D721Med (cell line): ENCODE measurements around the gene FDXR.

Experiments used
- DNase-seq: peaks from one replicate; pipeline ENCODE4 v3.0.0; 2011; ENCODE audit warnings: low spot score; ENCODE audit not compliant: insufficient read length
- FAIRE-seq: peaks from 2 replicates; lab custom pipeline; 2011; peaks lifted over from hg19 to GRCh38; lab: Jason Lieb, UNC
- TF ChIP-seq, protein P1 (sequence below): IDR thresholded peaks from 2 replicates; pipeline ENCODE4 v1.5.1; 2012; ENCODE audit warnings: mild to moderate bottlenecking, control low read depth; ENCODE audit not compliant: insufficient read depth; ENCODE audit errors: missing control alignments

FDXR gene

DNA sequence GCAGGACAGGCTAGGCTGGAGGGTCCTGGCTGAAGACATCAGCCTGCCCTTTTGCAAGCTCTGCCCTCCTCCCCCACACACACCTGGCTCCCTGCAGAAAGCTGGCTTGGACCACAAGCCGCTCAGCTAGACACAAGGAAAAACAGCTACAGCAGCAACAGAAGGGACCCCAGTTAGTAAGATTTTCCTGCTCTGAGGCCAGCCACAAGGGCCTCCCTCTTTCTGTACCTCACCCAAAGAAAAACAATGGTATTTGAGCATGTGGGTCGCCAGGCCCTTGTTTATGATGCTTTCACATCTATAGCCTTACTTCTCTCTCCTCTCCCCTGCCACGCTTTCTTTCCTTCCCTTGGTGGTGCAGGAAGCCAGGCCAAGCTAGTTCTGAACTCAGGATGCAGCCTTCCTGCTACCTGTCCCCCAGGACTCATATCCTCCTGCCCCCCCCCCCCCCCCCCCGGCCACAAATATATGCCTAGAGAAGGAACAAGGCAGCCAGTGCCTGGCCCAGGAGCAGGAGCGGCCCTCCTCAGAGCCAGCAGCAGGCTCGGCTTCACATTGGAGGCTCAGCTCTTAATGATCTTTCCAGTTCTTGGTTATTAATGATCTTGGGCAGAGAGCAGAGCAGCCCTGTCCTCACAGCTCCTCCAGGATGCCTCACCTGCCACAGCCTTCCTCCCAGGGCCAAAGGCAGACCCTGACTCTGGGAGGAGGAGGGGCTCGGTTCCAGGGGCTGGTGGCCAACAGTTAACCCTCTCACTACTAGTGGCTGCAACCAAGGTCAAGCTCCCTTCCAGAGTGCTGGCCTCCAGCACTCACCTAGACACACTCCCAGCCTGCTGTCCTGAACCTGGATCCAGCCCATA is 32.6 kb downstream of the FDXR start:
- no peak for DNase-seq
- FAIRE-seq, result no peak
- TF ChIP-seq, protein P1, sequence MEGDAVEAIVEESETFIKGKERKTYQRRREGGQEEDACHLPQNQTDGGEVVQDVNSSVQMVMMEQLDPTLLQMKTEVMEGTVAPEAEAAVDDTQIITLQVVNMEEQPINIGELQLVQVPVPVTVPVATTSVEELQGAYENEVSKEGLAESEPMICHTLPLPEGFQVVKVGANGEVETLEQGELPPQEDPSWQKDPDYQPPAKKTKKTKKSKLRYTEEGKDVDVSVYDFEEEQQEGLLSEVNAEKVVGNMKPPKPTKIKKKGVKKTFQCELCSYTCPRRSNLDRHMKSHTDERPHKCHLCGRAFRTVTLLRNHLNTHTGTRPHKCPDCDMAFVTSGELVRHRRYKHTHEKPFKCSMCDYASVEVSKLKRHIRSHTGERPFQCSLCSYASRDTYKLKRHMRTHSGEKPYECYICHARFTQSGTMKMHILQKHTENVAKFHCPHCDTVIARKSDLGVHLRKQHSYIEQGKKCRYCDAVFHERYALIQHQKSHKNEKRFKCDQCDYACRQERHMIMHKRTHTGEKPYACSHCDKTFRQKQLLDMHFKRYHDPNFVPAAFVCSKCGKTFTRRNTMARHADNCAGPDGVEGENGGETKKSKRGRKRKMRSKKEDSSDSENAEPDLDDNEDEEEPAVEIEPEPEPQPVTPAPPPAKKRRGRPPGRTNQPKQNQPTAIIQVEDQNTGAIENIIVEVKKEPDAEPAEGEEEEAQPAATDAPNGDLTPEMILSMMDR, result no peak

DNA sequence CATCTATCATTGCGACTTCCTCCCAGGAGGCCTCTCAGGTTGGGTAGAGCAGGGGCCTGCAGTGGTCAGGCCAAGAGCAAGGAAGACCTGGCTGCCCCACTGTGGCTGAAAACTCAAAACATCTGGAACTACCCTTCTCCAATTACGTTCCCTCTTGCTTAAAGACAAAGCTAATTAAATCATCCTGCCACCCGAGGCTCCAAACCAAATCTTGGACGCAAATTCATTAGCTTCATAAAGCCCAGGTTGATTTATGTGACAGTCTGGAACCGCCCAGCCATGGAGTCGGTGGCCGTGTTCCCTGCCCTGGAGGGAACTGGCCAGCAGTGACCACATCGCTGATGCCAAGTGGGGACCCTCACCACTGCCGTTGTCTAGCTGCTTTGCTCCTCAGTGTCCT is 34.5 kb downstream of the FDXR start:
- TF ChIP-seq, protein P1, result no peak
- no peak for FAIRE-seq
- DNase-seq, result no peak

DNA sequence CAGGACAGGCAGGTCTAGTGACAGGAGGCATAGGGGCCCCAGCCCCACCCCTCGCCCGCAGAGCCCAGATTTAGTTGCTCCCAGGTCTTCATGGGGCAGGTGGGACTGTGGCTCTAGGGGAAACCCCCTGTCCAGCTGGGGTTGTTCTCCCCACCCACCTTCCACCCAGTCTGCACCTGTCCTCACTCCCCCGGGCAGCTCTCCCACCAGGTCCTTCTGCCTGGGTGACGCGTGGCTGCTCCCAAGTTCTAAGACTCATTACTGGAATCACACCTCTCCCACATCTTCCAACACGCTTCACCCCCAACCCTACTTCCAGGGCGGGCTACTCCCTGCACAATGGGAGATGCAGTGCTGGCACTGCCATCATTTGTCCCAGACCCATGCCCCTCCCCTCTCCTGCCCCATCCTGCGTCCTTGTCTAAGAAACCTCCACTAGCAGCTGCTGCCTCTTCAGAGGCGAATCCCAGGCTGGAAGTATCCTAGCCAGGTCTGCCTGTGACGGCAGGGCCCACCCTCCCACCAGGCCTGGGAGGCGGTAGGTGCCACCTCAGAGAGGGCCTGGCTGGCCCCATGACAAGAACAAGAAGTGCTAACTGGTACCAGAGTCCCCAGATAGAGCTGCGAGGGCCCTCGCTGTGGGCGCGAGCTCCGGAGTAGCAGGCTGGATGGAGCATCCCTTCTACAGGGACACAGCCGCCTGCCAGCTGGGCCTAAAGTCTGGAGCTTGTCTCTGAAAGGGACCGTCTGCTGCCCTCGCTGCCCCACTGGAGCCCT is 35.9 kb downstream of the FDXR start:
- FAIRE-seq (no peak), DNase-seq (no peak)
- TF ChIP-seq, protein P1, result no peak

DNA sequence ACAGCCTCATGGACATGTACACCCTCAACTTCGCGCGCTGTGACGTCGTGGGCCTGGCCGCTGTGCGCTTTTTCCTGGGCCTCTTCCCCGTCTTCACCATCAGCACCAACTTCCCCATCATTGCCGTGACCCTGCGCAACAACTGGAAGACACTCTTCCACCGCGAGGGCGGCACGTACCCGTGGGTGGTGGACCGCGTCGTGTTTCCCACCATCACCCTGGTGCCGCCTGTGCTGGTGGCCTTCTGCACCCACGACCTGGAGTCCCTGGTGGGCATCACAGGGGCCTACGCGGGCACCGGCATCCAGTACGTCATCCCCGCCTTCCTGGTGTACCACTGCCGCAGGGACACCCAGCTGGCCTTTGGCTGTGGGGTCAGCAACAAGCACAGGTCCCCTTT is 36.6 kb downstream of the FDXR start:
- no peak for FAIRE-seq
- TF ChIP-seq, protein P1, result no peak
- no peak for DNase-seq

DNA sequence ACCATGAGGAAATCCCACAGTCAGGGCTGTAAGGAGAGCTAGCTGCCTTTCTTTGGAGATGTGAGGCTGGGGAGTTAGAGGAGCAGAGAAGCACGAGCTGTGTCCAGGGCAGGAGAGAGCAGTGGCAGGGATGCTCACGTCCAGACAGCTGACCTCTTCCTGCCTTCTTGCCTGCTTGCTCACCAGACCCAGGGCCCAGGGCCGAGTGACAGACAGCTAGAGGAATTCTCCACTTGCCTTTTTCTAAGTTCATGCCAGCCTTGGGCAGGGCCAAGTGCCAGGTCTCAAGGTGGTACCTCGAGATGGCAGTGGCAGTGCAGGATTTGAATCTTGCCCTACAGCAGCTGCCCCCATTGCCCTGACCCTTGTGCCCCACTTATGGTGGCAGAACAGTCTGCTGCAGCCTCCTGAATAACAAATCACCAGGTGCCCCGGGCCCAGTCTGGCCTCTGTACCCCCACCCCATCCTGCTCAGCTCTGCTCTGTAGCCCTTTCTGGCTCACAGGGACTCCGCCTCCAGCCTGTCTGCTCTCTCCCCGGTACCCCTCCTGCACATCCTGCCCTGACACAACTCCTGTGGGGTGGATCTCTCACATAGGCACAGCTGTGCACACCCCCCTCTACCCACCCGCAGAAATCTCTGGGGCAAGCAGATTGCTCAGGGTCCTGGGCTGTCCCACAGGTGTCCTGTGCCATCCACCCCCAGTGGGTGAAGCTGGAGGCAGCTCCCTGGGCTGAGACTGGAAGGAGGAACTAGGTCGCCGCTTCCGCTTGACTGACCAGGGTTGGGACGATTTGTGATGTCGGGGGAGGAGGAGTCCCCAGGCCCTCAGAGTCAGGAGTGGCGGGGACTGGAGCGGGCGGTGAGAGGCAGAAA is 39.1 kb downstream of the FDXR start:
- TF ChIP-seq, protein P1, result no peak
- FAIRE-seq (no peak), DNase-seq (no peak)

DNA sequence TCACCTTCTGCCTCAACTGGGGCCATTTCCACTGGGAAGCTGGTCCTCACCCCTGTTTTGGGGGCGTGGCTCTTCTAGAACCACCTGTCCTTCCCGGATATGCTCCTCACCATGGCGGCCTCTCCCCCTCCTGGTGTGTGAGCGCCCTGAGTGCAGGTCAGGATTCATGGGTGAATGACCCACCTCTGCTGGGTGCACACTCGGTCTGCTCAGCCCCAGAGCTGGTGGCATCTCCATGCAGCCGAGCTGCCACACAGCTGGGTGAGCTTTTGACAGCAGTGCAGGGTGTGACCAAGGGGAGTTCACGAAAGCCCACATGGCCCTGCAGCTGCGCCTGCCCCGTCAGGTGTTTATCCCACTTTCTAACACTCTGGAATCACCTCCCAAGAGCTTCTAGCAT is 40.4 kb downstream of the FDXR start:
- FAIRE-seq, result no peak

More for the DNA sequence above, 40.4 kb downstream of the FDXR start:
- no peak for DNase-seq
- TF ChIP-seq, protein P1, result no peak
